Skeletal muscle satellite cell (primary cell): ENCODE measurements around the gene ST6GALNAC4.
A peak's percentile ranks its signal among the peaks of the same experiment; 100 is the strongest.

ENCODE experiments used
- small RNA-seq: library from RNA; depleted of rRNA; stranded (forward); fragments of <200 nt; gene quantifications from one replicate; pipeline ENCODE3, GENCODE V24; 2012

Gene ST6GALNAC4

Small RNAs within 50 kb of the gene (small RNA-seq; reads per million reads assigned to genes)
- gene MIR4672 = 0.91 reads per million, percentile 25 among the genes with 10 or more reads in this experiment
